ENCODE results near the gene CALML5.
"Not testable (repeated sequence)": the region's sequence is repeated elsewhere in the genome, so short reads cannot be mapped to it uniquely, and the experiment has no call there.

The CALML5 gene

DNA sequence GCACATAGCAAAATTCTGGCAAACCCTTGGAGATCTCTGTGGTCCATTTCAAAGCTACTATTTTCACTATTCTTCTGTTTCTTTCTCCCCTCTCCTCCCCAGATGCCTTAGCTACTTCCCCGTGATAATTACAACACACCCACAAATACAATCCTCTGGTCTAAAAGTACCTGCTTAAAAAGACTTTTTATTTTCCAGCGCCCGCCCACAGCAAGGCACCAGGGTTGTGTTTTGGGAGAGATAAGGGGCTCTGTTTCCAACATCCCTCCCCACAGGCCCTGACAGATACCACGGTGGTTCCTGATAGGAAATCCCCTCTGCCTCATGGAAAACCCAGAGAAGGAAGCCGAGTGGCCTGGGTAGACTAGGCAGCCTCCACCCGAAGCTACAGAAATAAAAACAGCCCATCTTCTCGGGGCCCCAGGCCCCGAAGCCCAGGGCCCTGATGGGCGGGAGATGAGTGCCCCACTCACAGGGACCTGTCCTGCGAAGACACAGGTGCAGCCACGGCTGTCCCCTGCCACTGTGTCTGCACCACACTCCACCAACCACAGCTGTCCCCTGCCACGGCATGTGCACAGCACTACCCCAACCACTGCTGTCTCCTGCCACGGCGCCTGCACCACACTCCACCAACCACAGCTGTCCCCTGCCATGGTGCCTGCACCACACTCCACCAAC is 19.7 kb downstream of the CALML5 start:
- no peak for DNase-seq

DNA sequence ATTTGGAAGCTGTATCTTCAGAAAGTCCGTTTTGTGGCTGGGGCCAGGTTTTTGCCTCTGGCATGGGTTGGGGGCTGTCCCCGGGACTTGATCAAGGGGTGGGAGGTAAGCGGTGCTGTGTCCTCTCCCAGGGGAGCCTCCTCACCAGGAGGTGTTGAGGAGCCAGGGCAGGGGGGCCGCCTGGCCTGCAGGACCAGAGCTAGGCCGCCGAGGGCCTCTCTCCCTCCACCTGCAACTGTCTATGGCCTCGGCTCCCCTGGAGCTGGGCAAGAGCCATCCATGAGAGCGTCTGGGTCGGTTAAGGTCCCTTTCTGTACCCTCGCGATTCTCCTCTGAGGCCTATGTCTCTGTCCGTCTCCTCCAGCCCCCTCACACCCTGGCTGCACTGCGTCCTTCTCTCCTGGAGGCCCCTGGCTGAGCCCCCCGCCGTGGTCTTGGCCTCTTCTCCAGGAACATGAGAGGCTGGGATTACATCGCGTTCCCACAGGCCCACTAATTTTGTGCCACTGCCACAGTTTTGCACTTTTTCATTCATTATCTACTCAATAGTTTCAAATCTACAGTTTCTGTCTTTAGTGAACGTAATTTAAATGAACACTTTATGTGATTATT is 20.6 kb downstream of the CALML5 start:
- DNase-seq: no peak

DNA sequence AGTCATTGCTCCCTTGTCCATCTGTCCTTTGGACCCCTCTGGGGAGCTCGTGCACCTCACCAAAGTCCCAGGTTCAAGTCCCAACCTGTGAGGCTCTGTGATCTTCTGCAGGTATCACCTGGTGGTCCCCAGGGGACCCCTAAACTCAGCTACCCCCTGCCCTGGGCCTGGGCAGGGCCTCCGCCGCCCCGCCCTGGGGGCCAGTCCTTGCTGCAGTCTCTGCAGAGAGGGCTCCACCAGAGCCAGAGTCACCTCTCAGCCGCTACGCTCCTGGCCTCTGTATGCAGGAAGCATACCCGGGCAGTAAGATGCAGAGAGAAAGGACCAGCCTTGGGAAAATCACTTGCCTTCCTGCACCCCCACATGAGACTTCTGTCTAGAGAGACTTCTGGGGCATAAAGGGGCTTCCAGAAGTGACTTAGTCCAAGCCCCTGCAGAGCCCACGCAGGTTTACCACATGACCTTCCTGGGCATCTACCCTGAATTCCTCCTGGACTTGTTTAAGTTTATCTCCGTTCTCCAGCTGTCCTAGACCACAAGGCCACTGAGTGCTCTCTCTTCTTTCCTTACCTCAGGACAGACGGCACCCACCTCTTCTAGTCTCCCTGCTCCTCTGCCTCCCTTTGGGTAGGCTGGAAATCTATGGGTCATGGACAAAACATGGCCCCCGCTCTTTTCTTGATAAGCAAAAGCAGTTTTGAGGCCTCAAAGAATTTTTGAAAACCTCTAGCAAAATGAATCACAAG is 21.2 kb downstream of the CALML5 start:
- no peak for DNase-seq

GRCh38 chr10:5476918-5477525 is 22.3 kb downstream of the CALML5 start:
- no peak for DNase-seq

DNA sequence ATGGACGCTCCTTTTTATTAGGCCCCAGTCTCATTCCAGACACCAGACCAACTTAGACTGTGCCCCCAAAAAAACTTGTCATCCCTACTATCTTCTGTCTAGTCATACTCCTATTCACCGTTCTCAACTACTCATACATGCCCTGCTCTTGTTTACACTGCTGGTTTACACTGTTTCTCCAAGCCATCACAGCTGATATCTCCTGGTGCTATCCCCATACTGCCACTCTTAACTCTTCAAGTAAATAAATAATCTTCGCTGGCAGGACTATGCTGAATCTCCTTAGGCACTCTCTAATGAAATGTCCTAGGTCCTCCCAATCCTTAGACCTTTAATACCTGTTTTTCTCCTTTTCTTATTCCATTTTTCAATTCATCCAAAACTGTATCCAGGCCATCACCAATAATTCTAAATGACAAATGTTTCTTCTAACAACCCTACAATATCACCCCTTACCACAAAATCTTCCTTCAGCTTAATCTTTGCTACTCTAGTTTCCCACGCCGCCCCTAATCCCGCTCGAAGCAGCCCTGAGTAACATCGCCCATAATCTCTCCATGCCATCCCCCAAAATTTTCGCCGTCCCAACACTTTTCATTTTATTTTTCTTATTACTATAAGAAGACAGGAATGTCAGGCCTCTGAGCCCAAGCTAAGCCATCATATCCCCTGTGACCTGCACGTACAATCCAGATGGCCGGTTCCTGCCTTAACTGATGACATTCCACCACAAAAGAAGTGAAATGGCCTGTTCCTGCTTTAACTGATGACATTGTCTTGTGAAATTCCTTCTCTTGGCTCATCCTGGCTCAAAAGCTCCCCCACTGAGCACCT is 23.2 kb downstream of the CALML5 start:
- not testable (repeated sequence) for DNase-seq

DNA sequence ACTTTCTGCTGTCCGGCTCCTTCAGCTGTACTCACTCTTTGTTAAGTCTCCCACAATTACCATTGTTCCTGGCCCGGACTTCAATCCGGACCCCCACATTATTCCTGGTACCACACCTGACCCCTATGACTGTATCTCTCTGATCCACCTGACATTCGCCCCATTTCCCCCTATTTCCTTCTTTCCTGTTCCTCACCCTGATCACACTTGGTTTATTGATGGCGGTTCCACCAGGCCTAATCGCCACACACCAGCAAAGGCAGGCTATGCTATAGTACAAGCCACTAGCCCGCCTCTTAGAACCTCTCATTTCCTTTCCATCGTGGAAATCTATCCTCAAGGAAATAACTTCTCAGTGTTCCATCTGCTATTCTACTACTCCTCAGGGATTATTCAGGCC is 24.3 kb downstream of the CALML5 start:
- not testable (repeated sequence) for DNase-seq

GRCh38 chr10:5474642-5475041 is 24.7 kb downstream of the CALML5 start:
- DNase-seq: not testable (repeated sequence)

DNA sequence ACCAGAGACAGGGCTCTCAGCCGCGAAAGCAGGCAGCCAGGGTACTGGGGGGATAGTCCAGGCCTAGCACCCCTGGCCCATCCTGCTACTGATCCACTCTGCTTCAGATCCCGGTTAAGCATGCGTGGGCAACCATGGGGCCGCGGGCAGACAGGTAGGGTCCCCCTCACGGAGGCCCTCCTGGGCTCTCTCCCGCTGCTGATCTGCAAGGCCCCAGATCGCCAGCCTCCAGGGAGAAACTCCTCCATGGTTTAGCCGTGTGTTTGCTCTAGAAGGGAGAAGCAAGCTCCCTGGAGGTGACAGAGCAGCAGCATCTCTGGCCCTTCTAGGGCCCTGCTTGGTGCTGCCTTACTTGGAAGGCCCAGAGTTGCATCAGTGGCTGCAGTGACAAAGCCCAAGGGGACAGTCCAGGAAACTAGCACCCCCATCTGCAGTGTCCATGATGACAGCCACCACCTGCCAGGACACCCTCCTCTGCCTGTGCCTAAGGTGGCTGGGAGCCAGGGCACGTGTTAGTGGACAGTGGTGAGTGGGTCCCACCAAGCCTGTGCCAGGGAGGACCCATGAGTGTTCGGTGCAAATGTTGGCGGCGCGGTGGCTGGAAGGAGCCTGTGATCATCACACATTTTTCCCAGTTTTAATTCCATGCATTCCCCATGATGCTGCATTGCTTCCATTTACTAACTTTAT is 29.2 kb downstream of the CALML5 start:
- DNase-seq: no peak

DNA sequence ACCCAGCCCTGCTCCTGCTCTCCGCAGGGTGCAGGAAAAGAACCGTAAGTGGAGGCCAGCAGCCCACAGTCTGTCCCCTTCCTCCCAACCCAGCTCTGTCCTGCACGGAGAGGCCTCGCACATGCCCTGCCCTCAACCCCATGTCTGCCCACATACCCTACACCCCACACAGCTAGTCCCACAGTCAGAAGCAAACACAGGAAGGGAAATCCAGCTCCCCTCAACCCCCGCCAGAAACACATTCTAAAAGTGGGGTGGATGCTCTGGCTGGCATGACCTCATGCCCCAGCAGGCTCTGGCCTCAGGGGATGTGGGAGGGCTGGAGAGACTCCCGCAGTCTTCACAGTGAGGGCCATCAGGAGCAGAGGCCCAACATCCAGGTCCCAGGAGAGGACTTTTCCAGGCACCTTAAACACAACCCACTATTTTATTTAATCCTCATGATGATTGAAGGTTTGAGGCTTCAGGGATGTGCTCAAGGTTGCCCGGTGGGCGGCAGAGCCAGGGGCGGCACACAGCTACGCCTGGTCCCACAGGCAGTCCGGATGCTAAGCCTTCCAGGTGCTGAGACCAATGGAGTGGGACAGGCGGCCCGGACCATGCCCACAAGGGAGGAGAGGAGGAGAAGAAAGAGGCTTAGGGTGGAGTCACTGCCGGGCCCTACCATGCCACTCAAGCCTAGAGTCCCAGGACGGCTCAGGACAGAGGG is 29.9 kb downstream of the CALML5 start:
- DNase-seq: no peak

DNA sequence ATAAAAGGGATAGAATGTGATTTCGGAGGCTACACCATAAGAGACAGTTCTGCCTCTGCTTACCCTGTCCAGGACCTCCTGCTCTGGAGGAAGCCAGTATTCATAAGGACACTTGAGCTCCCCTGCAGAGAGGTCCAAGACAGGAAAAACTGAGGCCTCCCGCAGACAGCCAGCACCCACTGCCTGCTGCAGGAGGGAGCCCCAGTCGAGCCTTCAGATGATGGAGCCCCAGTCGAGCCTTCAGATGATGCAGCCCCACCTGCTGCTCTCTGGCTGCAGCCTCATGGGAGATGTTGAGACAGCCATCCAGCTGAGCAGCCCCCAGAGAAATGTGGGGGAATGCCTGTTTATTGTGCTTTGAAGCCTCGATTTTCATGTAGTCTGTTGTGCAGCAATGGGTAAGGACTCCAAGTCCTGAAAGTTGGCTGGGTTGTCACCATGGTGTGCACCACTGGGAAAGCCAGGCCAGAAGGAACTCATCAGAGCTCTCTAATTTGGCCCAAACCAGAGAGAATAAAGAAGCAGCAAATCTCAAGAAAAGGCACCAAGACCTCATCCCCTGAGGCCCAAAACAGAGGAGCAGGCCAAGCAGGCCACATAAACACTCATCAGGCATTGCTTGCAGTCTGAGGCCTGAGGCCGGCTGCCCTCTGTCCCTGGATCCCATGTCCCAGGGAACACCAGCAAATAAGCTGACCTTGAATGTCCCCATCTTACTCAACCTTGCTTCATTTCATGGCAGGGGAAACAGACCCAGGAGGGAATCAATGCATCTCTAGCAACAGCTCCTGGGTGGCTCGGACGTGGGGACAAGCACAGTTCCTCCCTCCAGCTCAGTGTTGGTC is 30.9 kb downstream of the CALML5 start:
- no peak for DNase-seq

- no peak for DNase-seq
These were observed 31.6 kb downstream of the CALML5 start for GRCh38 chr10:5467634-5468255.

DNA sequence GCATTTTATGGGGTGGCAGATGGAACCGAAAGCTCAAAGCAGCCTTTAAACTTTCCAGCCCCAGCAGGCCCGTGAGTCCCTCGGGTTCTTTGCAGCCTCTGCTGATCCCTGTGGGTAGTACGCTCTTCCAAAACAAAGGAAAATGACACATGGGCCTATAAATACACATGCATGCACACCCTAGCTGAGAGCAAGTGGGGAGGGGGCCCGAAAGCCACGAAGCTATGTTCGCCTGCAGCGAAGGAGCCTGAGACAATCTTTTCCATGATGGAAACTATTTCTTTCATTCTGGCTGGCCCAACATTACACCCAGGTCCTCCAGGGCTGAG is 32.2 kb downstream of the CALML5 start:
- no peak for DNase-seq

GRCh38 chr10:5466451-5467206 is 32.7 kb downstream of the CALML5 start:
- no peak for DNase-seq

- no peak for DNase-seq
These were observed 33.4 kb downstream of the CALML5 start for GRCh38 chr10:5465976-5466450.

DNA sequence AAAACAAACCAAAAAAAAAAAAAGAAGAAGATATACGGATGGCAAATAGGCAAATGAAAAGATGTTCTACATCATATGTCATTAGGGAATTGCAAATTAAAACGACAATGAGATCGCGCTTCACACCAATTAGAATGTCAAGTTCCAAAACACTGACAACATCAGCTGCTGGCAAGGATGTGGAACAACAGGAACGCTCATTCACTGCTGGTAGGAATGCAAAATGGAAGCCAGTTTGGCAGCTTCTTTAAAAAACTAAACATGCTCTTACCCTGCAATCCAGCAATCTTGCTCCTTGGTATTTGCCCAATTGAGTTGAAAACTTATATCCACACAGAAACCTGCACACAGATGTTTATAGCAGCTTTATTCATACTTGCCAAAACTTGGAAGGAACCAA is 34.8 kb downstream of the CALML5 start:
- no peak for DNase-seq

GRCh38 chr10:5462841-5463293 is 36.5 kb downstream of the CALML5 start:
- DNase-seq: no peak

- no peak for DNase-seq
These were observed 37.2 kb downstream of the CALML5 start for GRCh38 chr10:5461914-5462840.

DNA sequence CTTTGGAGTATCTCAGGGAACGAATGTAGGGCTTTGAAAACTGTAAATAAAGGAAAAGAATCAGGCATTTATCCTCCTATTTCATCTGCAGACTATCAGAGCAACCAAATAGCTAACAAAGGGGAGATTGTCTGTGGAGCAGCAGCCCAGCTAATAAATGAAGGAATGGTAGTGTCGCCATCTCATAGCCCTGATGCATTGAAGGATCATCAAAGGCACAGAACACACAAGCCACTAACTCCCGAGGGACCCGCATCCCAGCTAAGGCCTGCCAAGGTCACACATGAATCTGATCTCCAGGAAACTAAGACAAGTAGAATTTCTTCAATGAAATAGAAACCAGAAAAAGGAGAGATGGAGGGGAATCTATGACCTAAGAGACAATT is 38.2 kb downstream of the CALML5 start:
- DNase-seq: no peak

All from CD4-positive, alpha-beta T cell treated with Interleukin-17A for 1 hour (primary cell).